ENCODE data around the gene MTMR4. TPM values are rescaled to one million over a fixed set of nuclear protein-coding genes. Genes with fewer than 3 reads are reported as not detected.

The MTMR4 gene
- total and polyA plus RNA-seq, 2 experiments from 2014 or later, result 29.9 to 30.4 TPM

GRCh38 chr17:58534901-58535421, 20.5 kb upstream of the MTMR4 start:
- no peak for TF ChIP-seq CTCF (IDR thresholded peaks at IDR 0.05; ENCODE audit: low read depth, low read length)
- H3K27me3 ChIP-seq, result peaks cover 9% of the 10 kb centered on the region
- no peak overlapping the region for H3K27ac ChIP-seq
- H3K4me3 ChIP-seq, result no peak overlapping the region
- DNase-seq (ENCODE audit: low read depth in 1 of 2, low spot score in 1 of 2), result peak in 1 of 2 donors; percentile 67
- H3K4me1 ChIP-seq (ENCODE audit: low read depth), result peaks cover 20% of the 10 kb centered on the region
- no peaks in the 10 kb centered on the region for H3K9me3 ChIP-seq (ENCODE audit: low read depth)
- no peaks in the 10 kb centered on the region for H3K36me3 ChIP-seq

GRCh38 chr17:58534331-58534730, 19.9 kb upstream of the MTMR4 start:
- no peak for TF ChIP-seq CTCF (IDR thresholded peaks at IDR 0.05; ENCODE audit: low read depth, low read length)
- H3K27me3 ChIP-seq, result peaks cover 9% of the 10 kb centered on the region
- peaks cover 13% of the 10 kb centered on the region for H3K4me1 ChIP-seq (ENCODE audit: low read depth)
- no peak overlapping the region for H3K4me3 ChIP-seq
- no peak for DNase-seq (ENCODE audit: low read depth in 1 of 2, low spot score in 1 of 2)
- no peaks in the 10 kb centered on the region for H3K9me3 ChIP-seq (ENCODE audit: low read depth)
- no peaks in the 10 kb centered on the region for H3K36me3 ChIP-seq
- H3K27ac ChIP-seq, result no peak overlapping the region

- peaks cover 9% of the 10 kb centered on the region for H3K27me3 ChIP-seq
- no peak overlapping the region for H3K27ac ChIP-seq
- TF ChIP-seq CTCF (IDR thresholded peaks at IDR 0.05; ENCODE audit: low read depth, low read length), result no peak
- H3K36me3 ChIP-seq, result no peaks in the 10 kb centered on the region
- no peak overlapping the region for H3K4me3 ChIP-seq
- no peak for DNase-seq (ENCODE audit: low read depth in 1 of 2, low spot score in 1 of 2)
- H3K9me3 ChIP-seq (ENCODE audit: low read depth), result no peaks in the 10 kb centered on the region
- H3K4me1 ChIP-seq (ENCODE audit: low read depth), result peaks cover 7% of the 10 kb centered on the region
Observed at GRCh38 chr17:58533616-58534188, 19.3 kb upstream of the MTMR4 start.

GRCh38 chr17:58532555-58532951, 18.1 kb upstream of the MTMR4 start:
- H3K36me3 ChIP-seq, result no peaks in the 10 kb centered on the region
- DNase-seq (ENCODE audit: low read depth in 1 of 2, low spot score in 1 of 2), result no peak
- peaks cover 9% of the 10 kb centered on the region for H3K27me3 ChIP-seq
- H3K9me3 ChIP-seq (ENCODE audit: low read depth), result no peaks in the 10 kb centered on the region
- no peak overlapping the region for H3K27ac ChIP-seq
- no peak for TF ChIP-seq CTCF (IDR thresholded peaks at IDR 0.05; ENCODE audit: low read depth, low read length)
- peaks cover 4% of the 10 kb centered on the region for H3K4me1 ChIP-seq (ENCODE audit: low read depth)
- H3K4me3 ChIP-seq, result peak overlapping the region; percentile 61

- peak overlapping the region; percentile 61 for H3K4me3 ChIP-seq
- peaks cover 4% of the 10 kb centered on the region for H3K4me1 ChIP-seq (ENCODE audit: low read depth)
- no peak for TF ChIP-seq CTCF (IDR thresholded peaks at IDR 0.05; ENCODE audit: low read depth, low read length)
- peak; percentile 55 to 84 for DNase-seq (ENCODE audit: low read depth in 1 of 2, low spot score in 1 of 2)
- H3K27me3 ChIP-seq, result peaks cover 9% of the 10 kb centered on the region
- no peak overlapping the region for H3K27ac ChIP-seq
- H3K9me3 ChIP-seq (ENCODE audit: low read depth), result no peaks in the 10 kb centered on the region
- no peaks in the 10 kb centered on the region for H3K36me3 ChIP-seq
Observed at GRCh38 chr17:58531661-58532554, 17.5 kb upstream of the MTMR4 start.
